GM20431 (cell line): ENCODE data around the gene CFAP300.

Experiments
- in situ Hi-C: fragments of 300-500 bp; cut with MseI, MboI; formaldehyde crosslinking; loops from one replicate; pipeline ENCODE4 v1.15.0; 2020; ENCODE audit warnings: low sequenced_read_pairs; ENCODE audit not compliant: unreplicated experiment

CFAP300 gene

GRCh38 chr11:102047305-102047924, at the start of gene CFAP300:
TSS of gene CFAP300 (plus strand) at chr11:102047437. CDS start at chr11:102047471, 34 bp downstream.
- in situ Hi-C loops, result no loop called here

DNA sequence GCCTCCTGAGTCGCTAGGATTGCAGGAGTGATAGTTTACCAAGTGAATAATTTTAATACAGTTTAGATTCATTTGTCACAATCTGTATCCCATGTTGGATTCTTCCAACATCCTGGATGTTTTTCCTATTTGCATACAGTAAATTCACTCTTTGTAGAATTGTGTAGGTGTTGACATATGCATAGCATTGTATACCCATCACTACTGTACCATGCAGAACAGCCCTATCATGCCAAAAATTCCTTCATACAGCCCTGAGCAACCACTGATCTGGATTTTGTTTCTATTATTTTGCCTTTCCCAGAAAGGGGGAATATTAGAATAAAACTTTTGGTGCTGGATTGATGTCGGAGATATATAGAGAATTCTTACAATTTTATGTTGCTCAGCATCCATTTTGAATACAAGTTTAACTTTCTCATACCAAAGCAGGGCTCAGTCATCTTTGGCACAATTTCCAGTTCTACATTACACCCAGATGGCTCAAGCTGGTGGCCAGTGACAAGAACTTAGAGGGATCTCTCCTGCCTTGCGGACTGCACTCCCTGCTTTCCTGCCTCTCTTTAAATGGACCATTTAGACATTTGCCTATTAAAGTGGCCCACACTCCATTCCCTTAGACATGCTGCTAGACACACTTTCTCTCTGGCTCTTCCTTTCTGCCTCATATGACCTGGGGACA, 45.4 kb upstream of the CFAP300 start:
- in situ Hi-C loops, result loop anchor here (25.0 kb wide), 1 partner anchor 564 kb away; no protein-coding TSS in a partner anchor

DNA sequence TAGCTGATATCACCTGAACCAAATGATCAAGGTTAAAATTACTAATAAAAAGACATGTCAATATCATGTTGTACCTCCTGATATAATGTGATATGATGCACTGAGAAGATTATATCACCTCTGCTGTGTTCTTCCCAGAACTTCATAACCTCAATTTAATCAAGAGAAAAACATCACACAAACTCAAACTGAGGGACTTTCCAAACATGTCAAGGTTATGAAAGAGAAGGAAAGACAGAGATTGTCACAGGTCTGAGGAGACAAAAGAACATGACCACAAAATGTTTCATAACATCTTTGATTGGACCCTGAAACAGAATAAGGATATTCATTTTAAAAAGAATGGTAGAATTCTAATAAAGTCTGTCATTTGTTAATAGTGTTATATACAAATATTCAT, 43.0 kb upstream of the CFAP300 start:
- in situ Hi-C loops, result loop anchor here (25.0 kb wide), 1 partner anchor 567 kb away; no protein-coding TSS in a partner anchor

DNA sequence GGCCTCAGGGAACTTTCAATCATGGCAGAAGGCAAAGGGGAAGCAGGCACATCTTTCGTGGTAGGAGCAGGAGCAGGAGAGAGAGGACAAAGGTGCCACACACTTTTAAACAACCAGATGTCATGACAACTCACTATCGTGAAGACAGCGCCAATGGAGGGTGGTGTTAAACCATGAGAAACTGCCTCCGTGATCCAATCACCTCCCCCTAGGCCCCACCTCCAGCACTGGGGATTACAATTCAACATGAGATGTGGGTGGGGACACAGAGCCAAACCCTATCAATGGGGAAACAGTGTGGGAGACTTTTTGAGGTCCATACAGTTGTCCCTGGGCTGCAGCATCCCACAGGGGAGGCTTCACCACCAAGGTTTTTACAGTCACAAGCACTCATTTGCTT, 41.9 kb upstream of the CFAP300 start:
- in situ Hi-C loops, result loop anchor here (25.0 kb wide), 1 partner anchor 568 kb away; no protein-coding TSS in a partner anchor

GRCh38 chr11:102006835-102007566, 40.2 kb upstream of the CFAP300 start:
- in situ Hi-C loops, result loop anchor here (25.0 kb wide), 1 partner anchor 570 kb away; no protein-coding TSS in a partner anchor

DNA sequence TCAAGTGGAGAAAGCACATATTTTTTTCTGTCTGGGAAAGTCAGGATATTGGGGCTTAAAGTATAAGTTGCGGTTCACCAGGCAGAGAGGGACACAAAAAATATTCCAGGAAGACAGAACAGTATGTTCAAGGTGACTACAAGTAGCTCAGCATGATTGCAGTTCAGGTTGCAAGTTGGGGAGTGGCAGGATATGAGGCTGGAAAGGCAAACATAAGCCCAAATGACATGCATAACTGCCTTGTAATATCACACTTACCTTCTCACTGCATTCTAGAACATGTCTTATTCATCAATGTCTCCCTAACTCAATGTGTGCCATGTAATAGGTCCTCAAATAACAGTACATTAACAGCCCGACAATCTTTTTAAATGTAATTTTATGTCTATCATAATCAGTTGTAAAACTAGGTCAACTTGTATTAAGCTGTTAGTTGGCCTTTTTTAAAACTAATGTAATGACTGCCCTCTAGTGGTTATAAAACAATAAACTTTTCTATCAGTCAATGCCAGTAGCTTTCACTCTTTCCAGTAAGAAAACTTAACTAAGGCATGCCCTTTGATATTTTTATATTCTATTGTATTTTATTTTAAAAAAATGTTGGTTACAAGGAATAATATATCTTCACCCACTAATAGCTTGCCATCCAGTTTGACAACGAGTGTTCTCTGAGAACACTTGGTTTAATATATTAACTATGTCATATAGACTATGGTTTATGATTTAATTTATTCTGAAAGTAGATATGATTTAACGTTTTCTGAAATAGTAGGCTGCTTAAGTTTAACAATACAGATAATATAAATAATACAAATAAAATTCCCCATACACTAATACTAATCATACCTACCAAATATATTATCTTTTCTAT, 39.4 kb upstream of the CFAP300 start:
- in situ Hi-C loops, result loop anchor here (25.0 kb wide), 1 partner anchor 571 kb away; no protein-coding TSS in a partner anchor

GRCh38 chr11:102010776-102011494, 36.3 kb upstream of the CFAP300 start:
- in situ Hi-C loops, result loop anchor here (25.0 kb wide), 1 partner anchor 574 kb away; no protein-coding TSS in a partner anchor

- in situ Hi-C loops, result loop anchor here (25.0 kb wide), 1 partner anchor 576 kb away; no protein-coding TSS in a partner anchor
These were observed 34.3 kb upstream of the CFAP300 start for GRCh38 chr11:102012946-102013345.

- in situ Hi-C loops, result loop anchor here (25.0 kb wide), 1 partner anchor 577 kb away; no protein-coding TSS in a partner anchor
These were observed 32.5 kb upstream of the CFAP300 start for GRCh38 chr11:102014756-102015155.

DNA sequence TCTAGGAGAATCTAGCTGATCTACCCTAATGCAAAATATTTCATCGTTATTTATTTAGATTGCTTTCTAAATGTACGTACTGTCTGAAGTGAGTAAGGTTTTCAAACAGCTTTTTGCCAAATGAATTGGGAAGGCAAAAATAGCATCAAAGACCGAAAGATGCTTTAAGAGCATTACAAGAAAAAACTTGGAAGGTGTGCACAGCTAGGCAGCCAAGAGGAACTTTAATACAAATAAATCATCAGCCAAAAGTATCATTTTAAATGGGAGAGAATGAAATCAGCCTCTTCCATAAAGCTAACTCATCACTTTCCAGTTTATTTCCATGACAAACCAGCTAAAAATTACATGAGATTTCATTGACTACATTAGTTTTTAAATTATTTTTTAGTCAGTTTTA, 30.2 kb upstream of the CFAP300 start:
- in situ Hi-C loops, result loop anchor here (25.0 kb wide), 1 partner anchor 580 kb away; no protein-coding TSS in a partner anchor

DNA sequence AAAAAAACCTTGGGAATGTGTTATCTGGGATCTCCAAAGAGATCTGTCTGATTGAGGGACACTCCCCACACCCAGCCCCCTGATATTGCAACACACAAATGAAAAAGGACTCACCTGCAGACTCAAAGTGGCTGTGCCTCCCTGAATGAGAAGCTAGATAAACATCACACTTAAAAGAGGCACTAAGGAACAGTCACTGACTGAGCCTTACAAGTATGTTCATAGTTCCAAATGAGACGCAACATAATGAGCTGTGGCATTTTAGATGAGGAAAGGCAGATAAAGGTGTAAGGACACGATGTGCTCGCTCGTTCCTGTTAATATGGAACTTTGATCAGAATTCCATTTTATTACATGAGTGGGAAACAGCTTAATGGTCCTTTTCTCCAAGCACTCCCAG, 21.0 kb upstream of the CFAP300 start:
- in situ Hi-C loops, result no loop called here

DNA sequence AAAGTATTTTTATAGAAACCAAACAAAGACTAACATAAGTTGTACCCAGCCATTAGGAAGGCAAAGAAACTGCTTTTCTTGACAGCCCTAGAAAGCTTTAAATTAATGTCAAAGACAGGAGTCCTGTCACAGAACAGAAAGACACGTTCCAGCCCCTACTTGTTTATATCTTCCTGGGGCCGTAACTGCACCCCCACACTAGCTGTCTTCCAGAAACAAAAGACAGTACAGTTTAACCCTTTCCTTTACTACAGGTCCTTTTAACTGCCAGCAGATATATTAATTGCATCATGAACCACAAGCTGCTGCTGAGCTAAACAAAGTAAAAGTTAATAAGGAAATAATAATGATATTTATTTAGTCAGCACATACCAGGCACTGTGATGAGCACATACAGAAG, 20.3 kb upstream of the CFAP300 start:
- in situ Hi-C loops, result no loop called here

DNA sequence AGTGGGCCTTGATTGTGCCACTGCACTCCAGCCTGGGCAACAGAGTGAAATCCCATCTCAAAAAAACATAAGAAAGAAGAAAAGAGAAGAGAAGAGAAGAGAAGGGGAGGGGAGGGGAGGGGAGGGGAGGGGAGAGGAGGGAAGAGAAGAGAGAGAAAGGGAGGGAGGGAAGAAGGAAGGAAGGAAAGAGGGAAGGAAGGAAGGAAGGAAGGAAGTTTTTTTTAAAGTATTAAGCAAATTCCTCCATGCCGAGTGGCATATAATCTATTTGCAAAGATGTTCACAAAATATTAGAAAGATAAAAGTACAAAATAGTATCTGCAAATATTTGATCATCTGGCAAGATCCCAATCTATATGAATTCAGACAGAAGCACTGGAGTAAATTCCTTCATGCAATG, 10.5 kb upstream of the CFAP300 start:
- in situ Hi-C loops, result no loop called here

DNA sequence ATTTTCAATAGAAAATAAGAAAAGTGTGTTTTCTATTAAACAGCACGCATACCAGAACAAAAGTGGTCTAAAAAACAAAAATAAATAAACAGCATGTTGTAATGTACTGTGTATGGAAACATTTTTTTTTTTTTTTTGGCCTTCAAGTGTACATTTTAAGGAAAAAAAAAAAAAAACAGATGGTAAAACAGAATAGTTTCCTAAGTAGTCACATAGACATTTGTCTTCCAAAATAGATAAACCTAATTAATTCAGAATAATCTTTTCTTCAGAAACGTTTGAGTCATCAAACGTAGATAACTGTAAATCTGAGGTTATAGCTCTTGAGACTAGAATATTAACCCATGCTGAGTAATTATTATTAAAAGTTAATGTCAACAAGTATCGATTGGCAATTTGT, 396 bp upstream of the CFAP300 start:
- in situ Hi-C loops, result no loop called here

DNA sequence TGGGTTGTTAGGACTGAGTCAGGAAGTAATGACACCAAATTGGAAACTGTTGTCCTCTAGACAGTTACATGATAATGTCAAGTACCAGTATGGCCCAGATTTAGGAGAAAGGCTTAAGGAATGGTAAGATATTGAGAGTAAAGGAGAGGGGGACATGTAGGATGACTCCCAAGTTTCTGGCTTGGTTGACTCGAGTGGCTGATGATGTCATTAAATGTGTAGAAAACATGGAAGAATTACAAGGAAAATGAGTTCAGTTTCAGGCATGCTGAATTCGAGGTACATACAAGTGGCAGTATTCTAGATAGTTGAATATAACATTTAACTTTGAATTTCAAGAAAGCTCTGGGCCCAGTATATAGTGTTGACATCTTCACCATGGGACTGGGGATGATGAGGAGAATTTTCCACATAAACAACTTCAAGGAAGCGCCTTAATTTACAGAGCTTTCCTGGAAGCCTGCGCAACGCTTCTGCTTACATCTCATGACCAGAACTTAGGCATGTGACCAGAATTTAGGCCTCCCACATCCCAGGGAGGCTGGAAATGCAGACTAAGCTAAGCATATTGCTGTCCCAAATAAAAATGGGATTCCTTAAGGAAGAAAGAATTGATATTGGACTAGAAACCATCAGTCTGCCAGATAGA, 3.8 kb downstream of the CFAP300 start:
- in situ Hi-C loops, result no loop called here

DNA sequence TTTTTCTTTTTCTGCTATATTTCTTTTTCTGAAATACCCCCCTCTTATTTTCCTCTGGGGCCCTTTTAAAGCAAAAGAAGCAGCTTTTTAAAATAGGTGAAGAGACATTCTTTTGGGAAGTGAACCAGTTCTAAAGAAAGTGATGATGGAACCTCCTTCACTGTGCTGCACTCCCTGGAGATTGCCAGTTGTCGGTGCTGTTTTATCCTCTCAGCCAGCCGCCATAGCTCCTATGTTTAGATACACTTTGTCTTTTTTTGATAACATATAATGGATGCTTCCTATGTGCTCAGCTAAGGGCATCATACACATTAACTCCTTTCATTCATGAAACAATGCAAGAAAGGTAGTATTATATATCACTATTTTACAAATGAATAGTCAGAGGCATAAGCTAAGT, 14.0 kb downstream of the CFAP300 start:
- in situ Hi-C loops, result no loop called here

- in situ Hi-C loops, result no loop called here
These were observed 14.9 kb downstream of the CFAP300 start for GRCh38 chr11:102062106-102062505.

- in situ Hi-C loops, result no loop called here
These were observed 17.1 kb downstream of the CFAP300 start for GRCh38 chr11:102064316-102064715.

GRCh38 chr11:102070766-102071165, 23.5 kb downstream of the CFAP300 start:
- in situ Hi-C loops, result no loop called here
